Hypothalamus (tissue), 51 donors: ENCODE results near the gene SCAI.
"Not testable (repeated sequence)": the region's sequence is repeated elsewhere in the genome, so short reads cannot be mapped to it uniquely, and the experiment has no call there.

ENCODE experiments used
- DNase-seq, 51 donors: peaks; one replicate each; lab custom pipeline; 2025; lab: John Stamatoyannopoulos, UW

The SCAI gene

GRCh38 chr9:124950050-124950718 lies 193.1 kb downstream of the SCAI start:
- DNase-seq: no peak

- no peak for DNase-seq
Observed at GRCh38 chr9:124949387-124949786, 193.9 kb downstream of the SCAI start.

- no peak for DNase-seq
Observed at GRCh38 chr9:124947727-124948391, 195.5 kb downstream of the SCAI start.

GRCh38 chr9:124946167-124946566 lies 197.2 kb downstream of the SCAI start:
- DNase-seq: no peak

GRCh38 chr9:124941679-124942561 lies 201.4 kb downstream of the SCAI start:
- peak in 32 of 51 donors; percentile 8 to 70 (median 30) for DNase-seq

- peak; percentile 78 to 97 (median 91) for DNase-seq
Observed at GRCh38 chr9:124940894-124941678, 202.2 kb downstream of the SCAI start, which contains the start of gene GOLGA1. TSS of gene GOLGA1 (minus strand) at chr9:124941083. CDS start at chr9:124938711, 2,372 bp downstream.

GRCh38 chr9:124940521-124940893 lies 202.8 kb downstream of the SCAI start:
- DNase-seq: peak in 4 of 51 donors; percentile 27 to 62 (median 45)

GRCh38 chr9:124939944-124940343 lies 203.4 kb downstream of the SCAI start:
- no peak for DNase-seq

- DNase-seq: no peak
Observed at GRCh38 chr9:124934290-124934689, 209.0 kb downstream of the SCAI start.

GRCh38 chr9:124932333-124932732 lies 211.0 kb downstream of the SCAI start:
- DNase-seq: no peak

- DNase-seq: no peak
Observed at GRCh38 chr9:124929464-124929863, 213.9 kb downstream of the SCAI start.

GRCh38 chr9:124928116-124928515 lies 215.2 kb downstream of the SCAI start:
- no peak for DNase-seq

- not testable (repeated sequence) for DNase-seq
Observed at GRCh38 chr9:124920394-124920793, 222.9 kb downstream of the SCAI start.

- DNase-seq: no peak
Observed at GRCh38 chr9:124914753-124915405, 228.4 kb downstream of the SCAI start.

- no peak for DNase-seq
Observed at GRCh38 chr9:124913378-124913777, 229.9 kb downstream of the SCAI start.

- no peak for DNase-seq
Observed at GRCh38 chr9:124911766-124912165, 231.6 kb downstream of the SCAI start.

GRCh38 chr9:124908098-124908497 lies 235.2 kb downstream of the SCAI start:
- DNase-seq: no peak

GRCh38 chr9:124906966-124907365 lies 236.4 kb downstream of the SCAI start:
- DNase-seq: no peak

GRCh38 chr9:124899845-124900244 lies 243.5 kb downstream of the SCAI start:
- no peak for DNase-seq
